Activated gamma-delta T cell treated with anti-CD3 and anti-CD28 coated beads, Interleukin-2, amount 50 U/mL, for 16 hours (primary cell): ENCODE measurements around the gene SCYGR8.

Experiments used
- DNase-seq: peaks from one replicate; pipeline ENCODE4 v3.0.0-alpha.2; 2020; ENCODE audit warnings: low read depth

Gene SCYGR8

GRCh38 chr2:227761740-227762476 is 16.2 kb downstream of the SCYGR8 start:
- no peak for DNase-seq

- DNase-seq: no peak
Measured at GRCh38 chr2:227765788-227766372, 20.2 kb downstream of the SCYGR8 start.

- DNase-seq: peak; percentile 27
Measured at GRCh38 chr2:227766373-227766883, 20.7 kb downstream of the SCYGR8 start.

GRCh38 chr2:227767830-227768229 is 22.1 kb downstream of the SCYGR8 start:
- DNase-seq: no peak

- no peak for DNase-seq
Measured at GRCh38 chr2:227772197-227772661, 26.5 kb downstream of the SCYGR8 start.

GRCh38 chr2:227772932-227773331 is 27.2 kb downstream of the SCYGR8 start:
- DNase-seq: no peak

GRCh38 chr2:227774011-227774624 is 28.4 kb downstream of the SCYGR8 start:
- no peak for DNase-seq

GRCh38 chr2:227774895-227775842 is 29.5 kb downstream of the SCYGR8 start:
- DNase-seq: no peak

GRCh38 chr2:227780981-227781615 is 35.4 kb downstream of the SCYGR8 start:
- DNase-seq: no peak

GRCh38 chr2:227781841-227782240 is 36.1 kb downstream of the SCYGR8 start:
- no peak for DNase-seq

- no peak for DNase-seq
Measured at GRCh38 chr2:227782804-227783203, 37.1 kb downstream of the SCYGR8 start.

GRCh38 chr2:227783404-227784138 is 37.9 kb downstream of the SCYGR8 start:
- DNase-seq: no peak

GRCh38 chr2:227785293-227785692 is 39.6 kb downstream of the SCYGR8 start:
- no peak for DNase-seq

- no peak for DNase-seq
Measured at GRCh38 chr2:227788561-227789018, 42.9 kb downstream of the SCYGR8 start.

- DNase-seq: no peak
Measured at GRCh38 chr2:227789803-227790202, 44.1 kb downstream of the SCYGR8 start.

- no peak for DNase-seq
Measured at GRCh38 chr2:227793148-227793712, 47.5 kb downstream of the SCYGR8 start.
